Neural progenitor cell (in vitro differentiated cells): ENCODE measurements around the gene ALDH5A1. TPM values are rescaled to one million over a fixed set of nuclear protein-coding genes. Genes with fewer than 3 reads are reported as not detected.
A peak's percentile ranks its signal among the peaks of the same experiment; 100 is the strongest.

Source experiments
- DNase-seq: peaks from one replicate; pipeline ENCODE4 v3.0.0-alpha.2; 2016; ENCODE audit warnings: low spot score
- H2AFZ ChIP-seq: fragments of 200-600 bp; sonication (generic); replicated peaks from 2 replicates; pipeline ENCODE4 v1.6.1; 2016; ENCODE audit warnings: antibody characterized with exemption
- H3F3A ChIP-seq: fragments of 200-600 bp; sonication (generic); 2 replicates; pipeline ENCODE4 v1.6.1; 2016; ENCODE audit warnings: antibody characterized with exemption, low read depth
- H3K27ac ChIP-seq: fragments of 200-600 bp; sonication (generic); 2 replicates; pipeline ENCODE4 v1.5.1; 2016; ENCODE audit warnings: mild to moderate bottlenecking
- H3K27me3 ChIP-seq: fragments of 200-600 bp; sonication (generic); 2 replicates; pipeline ENCODE4 v1.6.1; 2016; ENCODE audit warnings: mild to moderate bottlenecking, moderate library complexity
- H3K36me3 ChIP-seq: fragments of 200-600 bp; sonication (generic); 2 replicates; pipeline ENCODE4 v1.5.1; 2016
- H3K4me1 ChIP-seq: fragments of 200-600 bp; sonication (generic); 2 replicates; pipeline ENCODE4 v1.6.1; 2016; ENCODE audit warnings: mixed run types
- H3K4me2 ChIP-seq: fragments of 200-600 bp; sonication (generic); 2 replicates; pipeline ENCODE4 v1.6.1; 2016
- H3K4me3 ChIP-seq: fragments of 200-600 bp; sonication (generic); 2 replicates; pipeline ENCODE4 v1.5.1; 2016
- H3K79me2 ChIP-seq: fragments of 200-600 bp; sonication (generic); 2 replicates; pipeline ENCODE4 v1.6.1; 2016; ENCODE audit warnings: low read depth
- H3K9ac ChIP-seq: fragments of 200-600 bp; sonication (generic); 2 replicates; pipeline ENCODE4 v1.6.1; 2016
- H3K9me3 ChIP-seq: fragments of 200-600 bp; sonication (generic); 2 replicates; pipeline ENCODE4 v1.5.1; 2016; ENCODE audit warnings: low read depth
- H4K20me1 ChIP-seq: fragments of 200-600 bp; sonication (generic); 2 replicates; pipeline ENCODE4 v1.6.1; 2016; ENCODE audit warnings: low read depth
- H3K27ac Mint-ChIP-seq: 3 replicates; pipeline ENCODE4 v1.8.0; 2021; ENCODE audit warnings: mixed read lengths
- H3K27me3 Mint-ChIP-seq: 2 replicates; pipeline ENCODE4 v1.8.0; 2022; ENCODE audit warnings: low read depth, mild to moderate bottlenecking, inconsistent platforms, moderate library complexity, mixed read lengths; ENCODE audit not compliant: insufficient read depth
- H3K36me3 Mint-ChIP-seq: 3 replicates; pipeline ENCODE4 v1.8.0; 2021; ENCODE audit warnings: mixed read lengths
- H3K4me1 Mint-ChIP-seq: 3 replicates; pipeline ENCODE4 v1.8.0; 2021; ENCODE audit warnings: mixed read lengths
- H3K4me3 Mint-ChIP-seq: 3 replicates; pipeline ENCODE4 v1.8.0; 2021; ENCODE audit warnings: mild to moderate bottlenecking, moderate library complexity, mixed read lengths
- H3K9me3 Mint-ChIP-seq: 3 replicates; pipeline ENCODE4 v1.8.0; 2020; ENCODE audit warnings: mixed read lengths
- EZH2 ChIP-seq: fragments of 200-600 bp; sonication (generic); IDR thresholded peaks from 2 replicates; pipeline ENCODE4 v1.6.1; 2017; ENCODE audit warnings: antibody characterized with exemption, mild to moderate bottlenecking, moderate library complexity
- EZH2phosphoT487 ChIP-seq: fragments of 200-600 bp; sonication (generic); IDR thresholded peaks from 2 replicates; pipeline ENCODE4 v1.6.1; 2017; ENCODE audit warnings: antibody characterized with exemption
- total RNA-seq: library from RNA; depleted of rRNA; stranded (reverse); fragments of >200 nt; gene quantifications from 2 replicates; pipeline ENCODE4 v1.2.3, GENCODE V29; 2015; ENCODE audit warnings: low replicate concordance
- TF ChIP-seq, protein P1 (sequence below): fragments of 200-600 bp; sonication (generic); IDR thresholded peaks from 2 replicates; pipeline ENCODE4 v1.5.1; 2017; ENCODE audit warnings: antibody characterized with exemption, mild to moderate bottlenecking

The ALDH5A1 gene
- total RNA-seq, 1 donor from 2014 or later: 10.8 TPM

DNA sequence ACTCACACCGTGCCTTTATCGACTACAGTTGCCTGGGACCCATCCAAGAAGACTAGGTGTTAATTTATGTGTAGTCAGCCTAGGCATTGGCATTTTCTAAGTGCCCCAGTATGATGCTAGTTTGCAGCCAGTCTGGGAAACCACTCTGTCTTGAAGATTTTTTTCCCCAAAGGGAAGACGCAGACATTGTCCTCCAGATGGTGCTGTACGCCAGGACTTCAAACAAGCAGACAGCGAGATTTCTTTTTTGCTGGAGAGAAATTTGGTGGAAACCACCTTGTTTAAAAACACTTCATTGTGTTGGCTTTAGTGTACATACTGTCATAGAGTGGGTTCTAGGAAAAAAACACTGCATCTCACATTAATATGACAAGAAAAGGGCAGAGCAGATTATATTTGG, 30.0 kb downstream of the ALDH5A1 start:
- Histone ChIP-seq H3K79me2 (no peaks in the 10 kb centered on the region), H3K9me3 (no peaks in the 10 kb centered on the region), H3K9ac (no peak overlapping the region), H2AFZ (no peak overlapping the region), H3K27me3 (no peaks in the 10 kb centered on the region), H3F3A (no peaks in the 10 kb centered on the region), H3K4me2 (no peak overlapping the region), H3K36me3 (no peaks in the 10 kb centered on the region), H4K20me1 (no peaks in the 10 kb centered on the region), H3K4me3 (no peak overlapping the region), H3K27ac (no peak overlapping the region), H3K4me1 (no peaks in the 10 kb centered on the region)
- no peak overlapping the region for H3K27ac Mint-ChIP-seq
- no peak overlapping the region for H3K4me3 Mint-ChIP-seq
- DNase-seq: peak; percentile 70
- H3K9me3 Mint-ChIP-seq: no peaks in the 10 kb centered on the region
- no peaks in the 10 kb centered on the region for H3K36me3 Mint-ChIP-seq
- TF ChIP-seq EZH2phosphoT487: no peak
- TF ChIP-seq, protein P1, sequence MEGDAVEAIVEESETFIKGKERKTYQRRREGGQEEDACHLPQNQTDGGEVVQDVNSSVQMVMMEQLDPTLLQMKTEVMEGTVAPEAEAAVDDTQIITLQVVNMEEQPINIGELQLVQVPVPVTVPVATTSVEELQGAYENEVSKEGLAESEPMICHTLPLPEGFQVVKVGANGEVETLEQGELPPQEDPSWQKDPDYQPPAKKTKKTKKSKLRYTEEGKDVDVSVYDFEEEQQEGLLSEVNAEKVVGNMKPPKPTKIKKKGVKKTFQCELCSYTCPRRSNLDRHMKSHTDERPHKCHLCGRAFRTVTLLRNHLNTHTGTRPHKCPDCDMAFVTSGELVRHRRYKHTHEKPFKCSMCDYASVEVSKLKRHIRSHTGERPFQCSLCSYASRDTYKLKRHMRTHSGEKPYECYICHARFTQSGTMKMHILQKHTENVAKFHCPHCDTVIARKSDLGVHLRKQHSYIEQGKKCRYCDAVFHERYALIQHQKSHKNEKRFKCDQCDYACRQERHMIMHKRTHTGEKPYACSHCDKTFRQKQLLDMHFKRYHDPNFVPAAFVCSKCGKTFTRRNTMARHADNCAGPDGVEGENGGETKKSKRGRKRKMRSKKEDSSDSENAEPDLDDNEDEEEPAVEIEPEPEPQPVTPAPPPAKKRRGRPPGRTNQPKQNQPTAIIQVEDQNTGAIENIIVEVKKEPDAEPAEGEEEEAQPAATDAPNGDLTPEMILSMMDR: peak; percentile 75
- peaks cover 12% of the 10 kb centered on the region for H3K4me1 Mint-ChIP-seq
- peaks cover 4% of the 10 kb centered on the region for H3K27me3 Mint-ChIP-seq

DNA sequence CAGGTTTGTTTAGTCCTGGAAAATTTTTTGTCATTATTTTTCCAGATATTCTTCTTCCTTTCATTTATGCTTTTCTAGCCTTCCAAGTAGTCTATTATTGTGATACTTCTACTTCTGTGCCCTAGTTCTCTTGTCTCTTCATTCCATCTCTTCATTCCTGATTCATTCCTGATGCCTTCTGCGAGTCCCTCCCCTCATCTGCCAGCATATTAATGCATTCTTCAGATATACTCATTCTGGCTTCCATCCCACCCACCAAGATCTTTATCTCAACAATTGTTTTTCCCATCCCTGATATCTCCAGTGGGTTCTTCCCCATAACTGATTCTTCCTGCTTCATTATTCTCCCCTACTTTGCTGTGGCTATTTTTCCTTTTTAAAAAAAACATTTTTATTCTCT, 35.2 kb downstream of the ALDH5A1 start:
- H3K4me1 Mint-ChIP-seq: no peaks in the 10 kb centered on the region
- Histone ChIP-seq H3K27ac (no peak overlapping the region), H3K36me3 (no peaks in the 10 kb centered on the region), H4K20me1 (no peaks in the 10 kb centered on the region), H3K9me3 (no peaks in the 10 kb centered on the region), H3K4me3 (no peak overlapping the region), H3K9ac (no peak overlapping the region), H3K27me3 (no peaks in the 10 kb centered on the region), H2AFZ (no peak overlapping the region), H3F3A (no peaks in the 10 kb centered on the region), H3K4me2 (no peak overlapping the region), H3K4me1 (peaks cover 5% of the 10 kb centered on the region), H3K79me2 (no peaks in the 10 kb centered on the region)
- no peak overlapping the region for H3K27ac Mint-ChIP-seq
- no peak overlapping the region for H3K4me3 Mint-ChIP-seq
- no peaks in the 10 kb centered on the region for H3K27me3 Mint-ChIP-seq
- TF ChIP-seq EZH2phosphoT487 (no peak), EZH2 (no peak)
- TF ChIP-seq, protein P1: no peak
- DNase-seq: no peak
- no peaks in the 10 kb centered on the region for H3K9me3 Mint-ChIP-seq
- H3K36me3 Mint-ChIP-seq: peaks cover 7% of the 10 kb centered on the region

DNA sequence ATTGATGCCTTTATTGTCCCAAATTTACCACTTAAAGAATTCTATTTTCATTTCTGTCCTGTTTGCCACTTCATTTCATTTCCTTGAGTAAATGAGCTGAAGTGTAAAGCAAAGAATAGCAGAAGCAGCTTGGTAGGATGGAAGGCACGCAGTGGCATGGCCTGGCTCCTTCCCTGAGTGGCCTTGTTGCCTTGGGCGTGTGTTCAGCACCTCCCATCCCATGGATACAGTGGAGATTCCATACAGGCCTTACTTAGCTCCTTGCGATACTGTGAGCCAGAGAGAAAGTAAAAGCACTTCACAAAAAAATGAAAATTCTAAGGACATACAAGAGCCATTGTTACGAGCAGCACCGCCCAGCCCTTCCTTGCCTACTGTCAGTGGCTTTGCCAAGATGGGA, 39.6 kb downstream of the ALDH5A1 start:
- Mint-ChIP-seq H3K36me3 (peaks cover 7% of the 10 kb centered on the region), H3K27me3 (peaks cover under 1% of the 10 kb centered on the region), H3K4me3 (no peak overlapping the region), H3K27ac (no peak overlapping the region), H3K9me3 (no peaks in the 10 kb centered on the region), H3K4me1 (peaks cover 9% of the 10 kb centered on the region)
- H3K9me3 ChIP-seq: no peaks in the 10 kb centered on the region
- no peak overlapping the region for H3K9ac ChIP-seq
- H3K4me1 ChIP-seq: peaks cover 11% of the 10 kb centered on the region
- no peaks in the 10 kb centered on the region for H3K79me2 ChIP-seq
- H3K4me2 ChIP-seq: no peak overlapping the region
- no peak overlapping the region for H2AFZ ChIP-seq
- TF ChIP-seq EZH2phosphoT487: no peak
- TF ChIP-seq EZH2: no peak
- TF ChIP-seq, protein P1: no peak
- no peaks in the 10 kb centered on the region for H3F3A ChIP-seq
- H3K36me3 ChIP-seq: no peaks in the 10 kb centered on the region
- no peak overlapping the region for H3K4me3 ChIP-seq
- H3K27me3 ChIP-seq: no peaks in the 10 kb centered on the region
- DNase-seq: no peak
- H3K27ac ChIP-seq: no peak overlapping the region
- no peaks in the 10 kb centered on the region for H4K20me1 ChIP-seq

DNA sequence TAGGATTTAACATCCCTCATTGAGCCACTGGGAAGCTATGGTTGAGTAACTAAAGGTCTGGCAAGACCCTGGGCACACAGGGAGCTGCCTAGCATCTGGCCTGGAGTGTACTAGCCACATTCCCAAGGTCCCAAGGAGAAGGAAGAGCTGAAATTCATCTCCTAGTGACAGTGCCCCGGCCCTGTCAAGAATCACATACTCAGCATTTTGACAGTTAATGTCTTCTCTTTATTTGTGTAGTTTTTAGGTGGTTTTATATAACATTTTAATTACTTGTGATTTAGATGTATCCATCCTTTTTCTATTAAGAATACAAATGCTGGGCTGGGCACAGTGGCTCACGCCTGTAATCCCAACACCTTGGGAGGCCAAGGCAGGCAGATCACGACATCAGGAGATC, 40.4 kb downstream of the ALDH5A1 start:
- Histone ChIP-seq H2AFZ (no peak overlapping the region), H3K4me1 (peaks cover 18% of the 10 kb centered on the region), H3K27ac (no peak overlapping the region), H3K79me2 (no peaks in the 10 kb centered on the region), H3F3A (peaks cover 7% of the 10 kb centered on the region), H3K9ac (no peak overlapping the region), H3K36me3 (no peaks in the 10 kb centered on the region), H3K27me3 (no peaks in the 10 kb centered on the region), H3K9me3 (no peaks in the 10 kb centered on the region), H3K4me3 (no peak overlapping the region), H3K4me2 (no peak overlapping the region), H4K20me1 (no peaks in the 10 kb centered on the region)
- Mint-ChIP-seq H3K4me1 (peaks cover 12% of the 10 kb centered on the region), H3K36me3 (peaks cover 7% of the 10 kb centered on the region), H3K9me3 (no peaks in the 10 kb centered on the region), H3K27me3 (peaks cover 2% of the 10 kb centered on the region), H3K27ac (no peak overlapping the region), H3K4me3 (no peak overlapping the region)
- TF ChIP-seq, protein P1: no peak
- TF ChIP-seq EZH2: no peak
- no peak for DNase-seq
